Activated naive CD4-positive, alpha-beta T cell treated with Interleukin-2 at 50 U/mL for 16 hours (primary cell): ENCODE data around the gene BACH2.

Experiments
- DNase-seq: peaks from one replicate; pipeline ENCODE4 v3.0.0-alpha.2; 2020

BACH2 gene

DNA sequence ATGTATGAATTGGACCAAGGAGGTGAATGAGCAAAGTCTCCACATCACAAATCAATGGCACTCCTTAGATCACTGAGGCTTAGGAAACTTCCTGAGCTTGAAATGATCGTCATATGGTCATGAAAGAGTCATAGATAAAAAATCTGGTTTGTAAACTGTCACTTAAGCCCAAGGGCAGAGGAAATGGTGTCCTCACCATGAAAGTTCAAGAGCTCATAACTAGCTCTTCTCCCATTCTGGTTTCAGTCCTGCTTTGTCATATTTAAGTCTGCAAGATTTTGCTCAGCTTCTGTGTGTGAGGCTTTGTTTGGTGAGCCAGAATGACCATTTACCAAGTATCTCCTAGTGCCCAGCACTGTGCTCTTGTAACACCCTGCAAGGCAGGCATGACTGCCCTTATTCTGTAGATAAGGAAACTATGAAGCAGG lies 341.9 kb downstream of the BACH2 start:
- no peak for DNase-seq

DNA sequence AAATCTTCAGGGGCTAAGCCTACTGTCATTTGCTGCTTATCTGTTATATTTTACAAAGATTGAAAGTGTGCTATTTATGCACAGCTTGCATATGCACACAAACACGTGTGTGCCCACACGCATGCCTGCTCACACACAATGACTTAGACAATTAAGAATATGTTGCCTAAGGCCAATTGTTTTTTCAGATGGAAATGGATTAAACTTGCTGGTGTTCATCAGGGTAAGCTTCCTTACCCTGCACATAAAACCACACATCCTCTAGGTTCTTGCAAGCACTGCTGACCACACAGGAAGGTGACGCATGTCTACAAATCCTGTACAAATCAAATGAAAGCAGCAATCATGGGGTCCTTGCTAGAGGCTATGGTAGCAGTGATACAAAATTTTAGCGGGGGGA lies 344.0 kb downstream of the BACH2 start:
- peak; percentile 44 for DNase-seq

DNA sequence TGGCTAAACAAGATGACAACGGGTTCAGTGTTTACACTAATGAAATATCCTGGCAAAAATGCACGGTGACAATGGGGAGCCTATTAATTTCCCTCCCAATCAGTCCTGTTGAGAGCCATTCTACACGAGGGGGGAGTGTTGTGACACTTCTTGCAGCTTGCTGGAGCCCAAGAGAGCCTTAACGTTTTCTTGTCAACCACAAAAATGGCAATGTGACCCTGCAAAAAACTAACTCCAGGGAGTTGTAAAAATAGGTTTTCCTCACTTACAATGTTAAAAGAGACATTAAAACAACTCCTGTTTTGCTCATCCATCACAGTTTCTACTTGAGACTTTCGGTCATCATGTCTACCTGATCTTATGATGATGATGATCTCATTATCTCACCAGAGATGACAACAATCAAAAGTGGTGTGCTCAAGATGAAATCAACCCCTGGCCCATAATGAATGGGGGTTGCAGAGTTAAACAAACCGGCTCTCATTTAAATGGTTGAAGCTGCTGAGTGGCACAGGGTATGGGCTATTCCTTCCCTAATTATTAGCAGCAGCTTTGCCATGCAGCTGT lies 344.5 kb downstream of the BACH2 start:
- DNase-seq: no peak

DNA sequence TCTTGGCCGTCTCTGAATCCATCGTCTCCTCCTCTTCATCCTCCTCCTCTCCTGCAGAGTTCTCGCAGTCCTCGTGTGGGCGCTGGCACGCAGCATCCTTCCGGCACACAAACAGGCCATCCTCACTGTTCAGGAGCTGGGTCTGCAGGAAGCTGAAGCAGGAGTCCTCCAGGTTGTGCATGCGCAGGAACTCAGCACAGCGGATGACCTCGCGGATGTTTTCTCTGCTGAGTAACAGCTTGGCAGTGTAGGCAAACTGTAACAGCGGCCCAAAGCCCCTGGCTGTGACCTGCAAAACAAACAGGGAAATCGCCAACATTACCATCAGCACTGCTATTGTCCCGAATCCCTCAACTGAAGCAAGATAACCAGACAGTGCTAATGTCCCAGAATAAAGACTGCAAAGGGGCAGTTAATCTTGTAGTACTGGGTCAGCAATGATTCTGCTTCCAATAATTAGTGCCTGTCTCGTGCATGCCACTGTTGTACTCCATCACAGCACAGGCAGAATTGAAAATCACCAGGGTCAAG lies 345.0 kb downstream of the BACH2 start:
- DNase-seq: no peak

DNA sequence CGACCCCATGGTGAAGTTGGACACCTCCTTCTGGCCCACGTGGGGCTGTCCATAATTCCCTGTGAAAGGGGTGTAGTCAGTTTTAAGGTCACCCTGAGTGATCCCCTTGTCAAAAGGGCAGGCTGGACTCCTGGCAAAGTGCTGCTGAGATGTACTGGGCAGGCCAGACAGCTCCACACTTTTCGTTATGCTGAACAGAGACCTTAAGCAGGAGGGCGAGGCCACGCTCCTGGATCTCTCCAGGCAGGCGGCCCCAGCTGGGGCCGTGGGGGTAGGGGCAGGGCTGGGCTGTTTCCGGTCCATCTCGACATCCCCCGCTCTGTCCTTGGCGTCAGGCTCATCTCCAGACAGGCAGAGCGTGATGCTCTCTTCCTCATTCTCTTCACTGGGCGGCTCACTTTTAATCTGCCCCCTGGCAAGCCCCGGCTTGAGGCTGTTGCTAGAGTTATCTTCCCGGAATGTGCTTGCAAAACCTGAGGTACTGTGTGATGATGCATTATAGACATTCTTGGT lies 345.7 kb downstream of the BACH2 start:
- DNase-seq: no peak

DNA sequence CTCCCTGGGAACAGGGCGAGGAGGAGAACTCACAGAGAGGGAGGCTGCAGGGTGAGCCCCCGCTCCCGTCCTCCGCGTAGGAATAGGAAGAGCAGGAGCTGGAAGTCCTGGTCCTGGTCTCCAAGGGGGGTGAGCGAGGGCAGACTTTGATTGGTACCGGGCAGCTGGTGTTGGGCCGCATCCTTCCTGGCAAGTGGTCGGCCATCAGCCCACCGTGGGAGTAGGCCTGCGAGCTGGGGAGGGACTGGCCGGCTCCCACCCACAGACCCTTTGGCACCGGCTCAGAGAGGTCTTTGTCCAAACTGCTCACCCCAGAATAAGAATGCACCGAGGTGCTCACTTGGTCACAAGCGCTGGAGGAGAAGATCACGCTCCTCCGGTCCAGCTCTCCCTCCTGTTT lies 346.2 kb downstream of the BACH2 start:
- DNase-seq: no peak

DNA sequence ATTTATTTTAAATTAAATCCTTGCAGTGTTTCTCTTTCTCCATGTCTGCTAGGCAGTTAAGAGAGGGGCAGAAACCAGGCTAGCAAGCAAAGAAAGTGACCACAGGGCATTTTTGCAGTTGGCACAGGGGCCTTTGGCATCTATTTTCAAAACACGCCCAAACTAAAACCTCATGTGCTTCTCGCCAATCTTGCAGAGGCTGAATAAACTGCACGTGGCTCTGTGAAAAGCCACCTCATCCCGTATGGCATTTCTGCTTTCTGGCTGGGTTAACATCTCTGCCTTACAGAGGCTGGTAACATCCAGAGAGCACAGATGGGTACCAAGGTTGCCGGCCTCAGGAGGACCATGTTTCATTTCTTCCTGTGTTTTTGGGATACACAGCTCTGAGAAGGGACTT lies 347.8 kb downstream of the BACH2 start:
- DNase-seq: no peak

DNA sequence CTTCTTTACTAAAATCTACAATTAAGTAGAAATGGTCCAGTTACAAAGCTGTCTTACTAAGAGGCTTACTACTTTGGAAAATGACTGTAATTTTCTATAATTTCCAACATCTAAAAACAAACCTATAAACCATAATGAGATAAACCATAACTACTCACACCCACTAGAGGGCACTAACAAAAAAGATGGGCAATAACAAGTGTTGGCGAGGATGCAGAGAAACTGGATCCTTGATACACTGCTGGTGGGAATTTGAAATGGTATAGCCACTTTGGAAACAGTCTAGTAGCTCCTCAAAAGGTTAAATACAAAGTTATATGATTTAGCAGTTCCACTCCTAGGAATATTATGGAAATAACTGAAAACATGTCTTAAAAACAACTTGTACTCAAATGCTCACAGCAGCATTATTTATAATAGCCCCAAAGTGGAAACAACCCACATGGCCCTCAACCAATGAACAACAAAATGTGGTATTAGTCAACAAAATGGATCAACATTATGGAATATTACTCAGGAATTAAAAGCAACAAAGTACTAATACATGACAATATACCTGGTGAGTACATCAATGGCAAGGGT lies 351.7 kb downstream of the BACH2 start:
- no peak for DNase-seq

DNA sequence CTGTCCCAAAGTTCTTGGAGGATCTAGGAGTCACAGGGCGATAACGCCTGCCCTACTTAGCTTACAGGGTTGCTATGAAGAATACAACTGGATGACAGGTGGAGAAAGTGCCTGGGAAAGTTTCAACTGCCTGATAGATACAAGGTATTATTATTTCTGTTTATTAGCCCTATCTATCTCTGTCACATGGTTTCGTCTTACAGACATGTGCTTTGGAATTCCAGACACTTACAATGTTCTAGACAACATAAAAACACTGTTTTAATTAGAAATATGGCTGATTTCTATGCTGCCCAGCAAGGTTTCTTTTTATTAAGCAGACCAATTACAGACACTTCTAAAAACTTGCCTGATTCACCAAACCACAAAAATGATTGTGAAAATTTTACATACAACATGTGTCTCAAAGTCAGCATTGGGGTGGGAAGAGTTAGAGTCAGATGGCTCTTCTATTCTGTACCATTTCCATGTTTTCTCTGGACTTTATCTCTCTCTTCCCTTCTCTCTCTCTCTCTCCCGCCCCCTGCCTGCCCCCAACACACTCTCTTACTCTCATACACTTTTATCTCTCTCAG lies 352.4 kb downstream of the BACH2 start:
- no peak for DNase-seq

DNA sequence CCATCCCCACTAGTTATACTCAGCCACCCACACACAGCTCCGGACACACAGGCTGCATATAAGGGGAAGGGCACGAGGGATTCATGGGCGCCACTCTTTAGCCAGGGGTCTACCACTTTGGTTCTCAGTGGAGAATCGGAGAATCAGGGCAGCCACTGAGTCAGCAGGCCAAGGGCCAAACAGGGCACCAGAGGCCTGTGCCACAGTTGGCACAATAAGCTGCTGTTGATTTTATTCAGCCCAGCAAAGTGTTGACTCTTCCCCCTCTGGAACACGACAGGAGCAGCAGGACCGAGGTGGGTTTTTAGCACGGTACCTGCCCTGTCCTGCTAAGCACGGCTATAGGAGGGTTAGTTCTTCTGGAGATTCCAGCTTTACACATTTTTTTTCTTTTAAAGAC lies 354.0 kb downstream of the BACH2 start:
- DNase-seq: no peak

DNA sequence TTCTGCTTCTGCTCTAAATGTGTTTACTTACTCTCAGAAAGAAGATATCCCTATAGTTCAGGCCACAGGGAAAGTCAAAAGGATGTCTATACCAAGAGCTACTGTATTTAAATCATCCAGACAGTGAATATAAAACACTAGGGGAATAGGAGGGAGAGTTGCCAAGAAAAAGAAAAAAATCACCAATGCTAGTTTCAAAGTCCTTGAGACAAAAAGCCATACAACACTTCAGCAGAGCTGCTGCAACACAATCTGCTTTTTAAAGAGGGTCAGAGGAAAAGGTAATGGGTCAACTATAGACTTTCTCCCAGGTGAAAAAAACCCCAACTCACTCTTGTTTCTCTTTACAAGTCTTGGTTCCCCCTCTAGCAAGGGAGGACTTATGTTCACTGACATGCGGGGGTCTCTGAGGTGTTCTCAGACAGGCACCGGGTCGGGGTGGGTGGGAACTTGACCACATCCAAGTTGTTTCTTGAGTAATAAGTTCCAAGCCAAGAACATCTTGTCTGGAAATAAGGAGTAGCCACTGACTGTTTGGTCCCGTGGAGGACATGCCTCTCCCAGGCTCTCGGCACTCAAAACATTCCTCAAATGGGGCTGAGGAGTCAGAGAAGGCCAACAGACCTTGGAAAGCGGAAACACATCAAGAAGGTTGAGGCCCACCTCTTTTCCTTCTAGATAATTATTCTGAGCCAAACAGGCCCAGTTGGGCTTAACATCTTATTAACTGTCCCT lies 354.7 kb downstream of the BACH2 start:
- no peak for DNase-seq

DNA sequence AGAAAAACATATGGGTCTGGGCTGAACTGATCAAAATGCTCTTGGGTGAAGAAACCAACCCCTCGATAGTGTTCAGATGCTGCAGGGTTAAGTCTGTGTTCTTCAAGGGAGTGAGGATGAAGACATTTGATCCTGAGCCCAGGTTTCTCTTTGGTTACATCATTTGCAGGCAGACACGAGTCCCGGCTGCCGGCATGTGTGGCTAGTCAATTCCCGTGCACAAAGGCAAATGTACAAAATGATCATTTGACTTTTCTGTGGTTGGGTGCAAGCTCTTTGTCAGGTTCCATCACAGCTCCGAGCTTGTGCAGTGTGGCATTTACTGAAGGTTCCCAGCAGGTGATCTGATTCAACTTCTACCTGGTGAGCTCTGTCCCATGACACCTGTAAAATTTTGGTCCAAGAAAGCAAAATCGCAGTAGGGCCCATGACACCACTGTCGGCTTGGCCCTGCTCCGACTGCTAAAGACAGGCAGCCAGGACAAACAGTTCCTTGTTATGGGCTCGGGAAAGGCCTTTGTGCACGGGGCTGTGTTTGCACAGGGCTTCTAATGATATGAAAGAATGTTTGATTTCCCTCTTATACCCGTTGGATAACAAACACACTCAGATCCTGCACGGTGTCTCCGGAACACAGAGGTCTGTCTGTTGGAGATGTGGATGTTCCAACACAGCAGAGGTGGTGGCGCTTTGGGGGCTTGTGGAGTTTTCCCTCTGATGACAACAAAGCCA lies 355.4 kb downstream of the BACH2 start:
- no peak for DNase-seq

DNA sequence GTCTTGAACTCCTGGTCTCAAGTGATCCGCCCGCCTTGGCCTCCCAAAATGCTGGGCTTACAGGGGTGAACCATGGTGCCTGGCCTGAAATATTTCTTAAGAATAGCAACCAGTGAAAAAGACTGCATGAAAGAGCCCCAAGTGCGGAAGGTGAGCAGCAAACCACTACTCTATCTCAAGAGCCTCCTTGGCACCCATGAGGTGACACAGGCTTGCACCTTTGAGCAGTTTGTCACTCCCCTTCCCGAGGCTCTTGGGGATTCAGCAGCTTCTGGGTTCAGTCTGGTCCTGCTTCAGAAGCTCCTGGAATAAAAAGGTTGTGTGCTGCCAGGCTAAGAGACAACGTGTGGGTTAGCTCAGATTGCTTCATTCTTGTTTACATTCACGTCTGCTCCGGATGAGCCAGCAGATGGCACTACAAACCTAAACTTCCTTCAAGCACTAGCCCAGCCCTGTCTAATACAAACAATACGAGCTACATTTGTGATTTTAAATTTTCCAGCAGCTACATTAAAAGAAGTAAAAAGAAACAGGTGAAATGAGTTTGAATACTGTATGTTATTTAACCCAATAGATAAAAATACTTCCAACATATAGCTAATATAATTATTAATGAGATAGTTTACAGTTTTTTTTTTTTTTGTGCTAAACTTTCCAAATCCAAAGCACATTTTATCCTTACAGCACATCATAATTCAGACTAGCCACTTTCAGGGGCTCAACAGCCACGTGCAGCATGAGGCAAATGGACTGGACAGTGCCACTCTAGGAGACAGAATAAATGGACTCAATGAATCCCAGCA lies 356.2 kb downstream of the BACH2 start:
- DNase-seq: peak; percentile 63

DNA sequence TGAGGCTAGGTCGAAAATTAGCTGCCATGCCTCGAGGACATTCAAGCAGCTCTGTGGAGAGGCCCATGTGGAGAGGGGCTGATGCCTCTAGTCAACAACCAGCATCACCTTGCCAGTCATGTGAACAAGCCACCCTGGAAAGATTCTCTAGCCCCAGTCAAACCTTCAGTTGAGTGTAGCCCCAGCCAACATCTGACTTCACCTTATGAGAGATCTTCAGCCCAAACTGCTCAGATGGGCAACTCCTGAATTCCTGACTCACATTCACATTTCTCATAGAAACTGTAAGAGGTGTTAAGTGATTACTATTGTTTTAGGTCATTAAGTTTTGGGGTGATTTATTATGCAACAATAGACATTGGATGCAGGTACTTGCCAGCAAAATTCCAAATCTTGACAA lies 357.5 kb downstream of the BACH2 start:
- no peak for DNase-seq

DNA sequence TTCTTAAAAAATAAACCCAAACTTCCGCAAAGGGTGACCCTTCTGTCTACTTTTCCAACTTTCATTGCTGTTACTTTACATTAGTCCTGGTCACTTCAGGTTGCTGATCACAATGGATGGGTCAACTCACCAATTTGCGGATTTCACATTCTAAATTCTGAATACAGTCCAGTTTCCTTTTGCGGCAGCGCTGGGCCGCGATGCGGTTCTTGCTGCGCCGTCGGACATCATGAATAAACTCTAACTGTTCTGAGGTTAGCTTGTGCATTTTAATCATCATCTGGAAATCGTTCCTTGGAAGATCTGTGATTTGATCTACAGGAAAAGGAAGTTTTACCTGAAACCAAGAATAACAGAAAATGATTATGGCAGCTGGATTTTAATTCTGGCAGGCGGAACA lies 358.6 kb downstream of the BACH2 start:
- DNase-seq: no peak

DNA sequence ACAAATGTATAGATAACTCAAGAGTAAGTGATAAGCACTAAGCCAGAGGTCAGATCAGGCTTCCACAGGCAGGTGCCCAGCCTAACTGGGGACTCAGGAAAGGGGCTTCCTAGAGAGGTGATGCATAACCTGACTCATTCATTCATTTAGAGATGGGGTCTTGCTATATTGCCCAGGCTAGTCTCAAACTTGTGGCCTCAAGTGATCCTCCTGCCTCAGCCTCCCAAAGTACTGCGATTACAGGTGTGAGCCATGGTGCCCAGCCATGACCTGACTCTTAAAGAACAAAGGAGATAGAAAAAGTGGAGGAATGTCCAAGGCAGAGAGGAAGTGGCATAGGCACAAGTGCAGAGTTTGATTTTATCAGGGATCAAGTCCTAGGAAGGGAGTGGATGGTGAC lies 360.5 kb downstream of the BACH2 start:
- DNase-seq: no peak

DNA sequence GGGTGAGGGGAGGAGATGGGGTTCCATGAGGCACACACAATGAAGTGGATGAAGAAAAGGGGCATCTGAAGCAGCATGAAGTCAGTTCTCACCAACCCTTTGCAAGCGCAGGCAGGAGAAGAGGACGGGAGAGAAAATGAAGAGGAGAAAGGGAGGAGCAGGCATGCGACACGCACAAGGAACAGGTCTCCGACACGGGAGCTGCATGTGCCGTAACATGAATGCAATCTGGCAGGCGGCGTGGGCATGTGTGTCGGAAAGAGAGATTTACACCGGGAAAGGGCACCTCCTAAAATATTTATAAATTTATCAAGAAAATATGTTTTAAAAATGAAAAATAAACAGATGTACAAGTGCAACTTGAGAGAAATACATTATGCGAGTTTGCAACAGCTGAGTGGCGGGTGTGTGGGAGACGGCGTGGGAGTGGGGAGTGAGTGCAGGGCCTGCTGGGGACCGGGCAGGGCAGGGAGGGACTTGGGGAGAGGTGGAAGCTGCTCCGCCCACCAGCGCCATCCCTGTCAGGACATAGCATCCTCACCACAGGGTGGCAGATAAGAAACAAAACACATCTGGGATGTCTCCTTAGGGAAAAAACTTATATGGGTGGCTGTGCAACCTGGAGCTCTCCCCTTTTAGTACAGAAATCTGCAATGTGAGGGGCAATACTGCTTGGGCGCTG lies 361.8 kb downstream of the BACH2 start:
- no peak for DNase-seq

DNA sequence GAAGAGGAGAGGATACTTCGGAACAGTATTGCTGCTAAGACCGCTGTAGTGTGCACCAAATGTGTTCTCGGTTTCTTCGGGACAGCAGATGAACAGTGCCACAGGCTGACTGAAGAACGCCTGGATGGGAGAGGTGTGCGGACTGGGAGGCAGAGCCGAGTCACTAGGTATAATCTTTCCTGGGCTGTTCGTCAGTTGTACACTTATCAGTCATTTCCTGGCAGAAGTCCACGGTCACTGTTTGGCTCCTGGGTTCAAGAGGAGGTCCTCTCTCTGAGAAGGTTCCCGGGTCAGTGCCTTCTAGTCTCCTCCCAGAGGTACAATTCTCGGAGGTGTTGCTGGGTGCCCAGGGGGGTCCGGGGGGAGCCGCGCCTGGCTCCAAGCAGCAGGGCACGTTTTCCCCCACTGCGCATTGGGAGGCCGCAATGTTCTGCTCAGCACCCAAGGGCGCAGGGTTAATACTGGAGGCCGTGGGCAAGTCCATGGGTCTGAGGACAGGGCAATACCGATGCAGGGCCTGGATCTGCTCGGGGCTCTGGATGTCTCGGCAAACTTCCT lies 364.3 kb downstream of the BACH2 start:
- DNase-seq: no peak

DNA sequence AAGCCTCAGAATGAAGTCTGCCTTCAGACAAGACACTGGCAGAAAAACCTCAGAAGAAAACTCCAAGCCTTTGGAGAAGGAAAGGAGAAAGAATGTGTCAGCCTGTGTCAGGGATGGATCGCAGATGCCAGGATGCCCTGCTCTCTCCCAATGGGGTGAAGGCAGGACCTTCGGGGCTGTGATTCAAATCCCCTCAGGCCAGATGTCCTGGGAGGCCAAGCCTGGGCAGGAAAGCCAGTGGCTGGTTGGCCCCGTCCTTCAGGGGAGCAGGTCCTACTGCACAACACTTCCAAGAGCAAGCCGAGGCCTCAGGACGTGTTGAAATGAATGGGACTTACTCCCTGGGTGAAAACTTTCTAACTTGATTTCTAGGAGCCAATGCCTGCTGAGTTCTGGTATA lies 365.9 kb downstream of the BACH2 start:
- DNase-seq: no peak

DNA sequence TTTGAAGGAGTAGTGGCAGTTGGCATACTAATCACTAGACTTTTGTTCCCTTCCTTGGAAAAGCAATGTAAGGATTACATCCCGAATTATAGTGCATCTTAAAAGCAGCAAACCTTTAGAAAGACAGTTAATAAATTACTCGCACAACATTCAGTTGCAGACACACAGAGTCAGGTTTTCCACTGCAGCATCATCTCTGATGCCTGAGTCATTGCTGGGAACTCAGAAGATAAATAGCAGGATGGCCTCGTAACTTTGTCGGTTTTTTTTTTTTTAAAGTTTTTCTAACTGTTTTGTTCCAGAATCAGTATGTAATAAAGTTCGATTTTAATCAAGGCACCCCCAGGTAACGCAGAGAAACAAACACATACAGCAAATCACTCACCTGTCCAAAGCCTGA lies 368.0 kb downstream of the BACH2 start:
- DNase-seq: peak; percentile 17
